NCI-H1930 (cell line): Measurements from ENCODE around the gene LRPAP1.

ENCODE experiments used
- DNase-seq, 2 experiments: peaks; one replicate each; lab custom pipeline; 2025; lab: John Stamatoyannopoulos, UW

Gene LRPAP1

GRCh38 chr4:3472411-3473141 is 59.6 kb downstream of the LRPAP1 start:
- DNase-seq, result no peak

DNA sequence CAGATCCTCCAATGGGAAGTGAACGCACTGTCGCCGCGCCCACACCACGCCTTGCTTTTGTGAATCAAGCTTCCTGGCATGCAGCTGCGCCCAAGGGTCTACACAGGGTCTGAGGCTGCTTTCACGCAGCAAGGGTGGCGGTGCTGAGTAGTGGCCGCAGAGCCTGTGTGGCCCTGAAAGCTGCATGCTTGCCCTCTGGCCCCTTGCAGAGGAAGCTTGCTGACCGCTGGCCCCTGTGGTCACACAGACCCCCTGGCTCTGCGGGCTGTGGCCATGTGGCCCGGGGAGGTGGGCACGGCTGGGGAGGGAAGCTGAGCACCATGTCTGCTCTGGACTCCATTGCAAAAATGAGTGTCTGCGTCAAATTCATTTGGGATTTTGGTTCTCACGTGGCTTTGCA is 60.3 kb downstream of the LRPAP1 start:
- DNase-seq, result no peak

- DNase-seq, result no peak
Measured at GRCh38 chr4:3471098-3471760, 61.0 kb downstream of the LRPAP1 start.

DNA sequence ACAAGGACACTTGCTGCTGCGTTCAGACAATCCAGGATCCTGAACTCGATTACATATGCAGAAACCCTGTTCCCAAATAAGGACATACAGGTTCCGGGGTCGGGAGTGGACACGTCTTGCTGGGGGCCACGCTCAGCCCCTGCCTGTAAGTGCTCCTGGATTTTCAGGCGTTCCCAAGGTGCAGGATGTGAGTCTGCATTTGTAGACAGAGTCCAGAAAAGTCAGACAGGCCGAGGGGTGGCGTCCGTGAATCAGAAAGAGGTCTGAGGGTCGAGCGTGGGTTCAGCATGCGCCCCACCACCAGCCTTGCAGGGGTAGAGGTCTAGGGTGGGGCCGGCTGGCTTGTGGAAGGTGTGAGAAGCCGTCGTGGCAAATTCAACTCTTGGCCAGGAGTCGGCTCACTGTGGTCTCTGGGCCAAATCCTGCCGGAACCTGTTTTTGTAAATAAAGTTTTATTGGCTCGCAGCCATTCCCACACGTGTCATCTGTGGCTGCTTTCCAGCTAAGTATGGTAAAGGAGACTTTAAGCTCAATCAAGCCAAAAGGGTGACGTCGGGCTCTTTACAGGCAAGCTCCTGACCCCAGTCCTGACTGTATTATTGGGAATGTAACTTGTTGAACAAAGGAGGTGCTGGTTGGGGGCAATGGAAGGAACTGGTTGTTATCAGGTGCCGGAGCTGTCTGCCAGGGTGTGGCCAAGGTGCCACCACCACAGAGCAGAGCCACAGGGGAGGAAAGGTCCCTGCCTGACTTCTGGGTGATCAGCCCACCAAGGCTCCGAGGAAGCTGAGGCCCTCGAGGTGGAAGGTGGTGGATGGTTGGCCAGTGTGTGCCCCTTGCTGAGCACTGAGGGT is 61.8 kb downstream of the LRPAP1 start:
- DNase-seq, result no peak

GRCh38 chr4:3469386-3470243 is 62.6 kb downstream of the LRPAP1 start:
- no peak for DNase-seq

DNA sequence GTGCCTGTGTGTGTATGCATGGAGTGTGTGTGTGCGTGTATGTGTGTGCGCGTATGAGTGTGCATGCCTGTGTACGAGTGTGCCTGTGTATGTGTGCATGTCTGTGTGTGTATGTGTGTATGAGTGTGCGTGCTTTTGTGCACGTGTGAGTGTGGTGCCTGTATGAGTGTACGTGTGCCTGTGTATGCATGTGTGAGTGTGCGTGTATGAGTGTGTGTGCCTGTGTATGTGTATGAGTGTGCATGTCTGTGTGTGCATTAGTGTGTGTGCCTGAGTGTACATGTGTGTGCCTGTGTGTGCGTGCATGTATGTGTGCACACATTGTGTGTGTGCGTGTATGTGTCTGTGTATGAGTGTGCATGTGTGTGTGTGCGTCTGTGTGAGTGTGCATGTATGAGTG is 63.4 kb downstream of the LRPAP1 start:
- DNase-seq, result no peak

DNA sequence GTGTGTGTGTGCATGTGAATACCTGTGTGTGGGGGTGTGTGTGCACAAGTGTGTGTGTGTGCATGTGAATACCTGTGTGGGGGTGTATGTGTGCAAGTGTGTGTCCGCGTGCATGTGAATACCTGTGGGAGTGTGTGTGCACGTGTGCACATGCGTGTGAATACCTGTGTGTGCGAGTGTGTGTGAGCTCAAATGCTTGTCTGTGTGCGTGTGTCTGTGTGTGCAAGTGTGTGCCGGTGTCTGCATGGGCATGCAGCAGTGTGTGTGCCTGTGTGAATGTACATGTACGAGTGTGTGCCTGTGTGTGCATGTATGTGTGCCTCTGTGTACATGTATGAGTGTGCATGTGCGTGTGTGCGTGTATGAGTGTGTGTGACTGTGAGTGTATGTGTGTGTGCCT is 64.1 kb downstream of the LRPAP1 start:
- DNase-seq, result no peak

DNA sequence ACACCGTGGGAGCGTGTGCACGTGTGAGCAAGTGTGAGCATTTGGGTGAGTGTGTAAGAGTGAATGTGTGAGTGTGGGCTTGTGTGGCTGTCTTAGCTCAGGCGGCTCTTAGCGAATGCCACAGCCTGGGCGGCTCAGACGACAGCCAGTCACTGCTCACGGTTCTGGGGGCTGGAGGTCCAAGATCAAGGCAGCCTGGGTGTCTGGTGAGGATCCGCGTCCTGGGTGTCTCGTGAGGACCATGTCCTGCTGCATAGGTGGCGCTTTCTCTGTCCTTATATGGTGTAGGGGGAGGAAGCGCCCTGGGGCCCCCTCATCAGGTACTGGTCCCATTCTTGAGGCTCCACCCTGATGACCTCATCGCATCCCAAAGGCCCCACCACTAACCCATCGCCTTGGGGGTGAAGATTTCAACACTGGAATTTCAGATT is 64.6 kb downstream of the LRPAP1 start:
- no peak for DNase-seq

DNA sequence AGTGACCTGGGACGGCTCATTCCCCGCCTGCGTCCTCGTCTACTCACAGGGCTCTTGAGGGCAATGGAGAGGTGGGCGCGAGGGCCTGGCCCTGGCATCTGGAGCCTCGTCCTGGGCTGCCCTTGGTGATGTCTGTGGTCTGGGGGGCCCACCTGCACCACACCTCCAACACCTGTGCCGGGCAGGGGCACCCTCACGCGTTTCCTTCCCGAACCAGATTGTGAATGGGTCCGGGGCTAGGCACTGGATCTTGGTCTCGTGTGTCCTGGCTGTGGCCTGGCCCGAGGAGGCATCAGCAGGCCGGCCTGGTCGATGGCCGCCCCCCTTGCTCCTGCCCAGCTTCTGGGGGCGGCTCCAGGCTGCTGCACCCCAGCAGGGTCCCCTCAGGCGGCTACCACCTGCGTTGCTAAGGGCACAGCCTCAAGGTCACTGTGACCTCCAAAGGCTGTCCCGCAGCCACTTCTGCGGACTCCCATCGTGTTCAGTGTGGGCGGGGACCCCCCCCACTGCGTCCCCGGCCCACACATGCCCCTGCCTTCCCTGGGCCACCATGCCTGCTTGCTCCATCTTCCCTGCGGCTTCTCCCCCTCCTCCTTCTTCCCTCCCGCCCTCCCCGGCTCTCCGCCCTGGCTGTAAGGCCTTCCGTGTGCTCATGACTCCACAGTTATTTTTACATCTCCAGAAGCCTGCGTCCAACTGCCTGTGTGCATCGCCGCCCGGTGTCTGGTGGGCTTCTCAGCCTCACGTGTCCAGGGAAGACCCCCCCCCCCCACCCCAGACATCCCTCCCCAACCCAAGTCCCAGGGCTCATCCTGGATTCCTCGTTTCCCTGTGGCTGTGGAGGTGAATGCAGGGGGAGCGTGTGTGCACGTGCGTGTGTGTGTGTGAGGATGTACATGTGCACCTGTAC is 65.3 kb downstream of the LRPAP1 start:
- DNase-seq, result no peak

GRCh38 chr4:3465698-3466671 is 66.2 kb downstream of the LRPAP1 start:
- no peak for DNase-seq

- no peak for DNase-seq
Measured at GRCh38 chr4:3464911-3465697, 67.1 kb downstream of the LRPAP1 start.

DNA sequence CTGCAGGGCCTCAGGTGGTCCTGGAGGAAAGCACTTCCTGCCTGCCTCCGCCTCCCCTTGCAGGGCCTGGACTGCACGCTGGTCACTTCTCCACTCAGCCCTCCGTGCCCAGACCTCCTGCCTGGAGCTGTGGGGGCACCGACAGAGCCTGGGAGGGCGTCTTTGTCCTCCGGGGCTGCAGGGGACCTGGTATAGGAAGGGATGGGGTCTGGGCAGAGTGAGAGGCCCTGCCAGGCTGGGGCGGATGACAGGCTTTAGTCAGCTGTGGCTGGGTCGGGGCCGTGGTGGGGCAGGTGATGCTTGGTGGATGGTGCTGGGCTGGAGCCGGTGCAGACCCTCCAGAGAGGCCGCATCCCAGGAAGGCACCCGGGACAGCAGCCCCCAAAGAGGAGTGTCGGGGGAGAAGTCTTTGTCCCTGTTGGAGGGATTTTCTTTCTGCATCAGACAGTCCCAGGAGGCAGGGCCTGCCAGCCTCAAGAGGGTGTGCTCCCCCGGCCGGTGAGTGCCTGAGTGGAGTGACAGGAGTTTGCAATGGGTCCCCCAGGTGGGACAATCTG is 67.8 kb downstream of the LRPAP1 start:
- DNase-seq, result no peak

DNA sequence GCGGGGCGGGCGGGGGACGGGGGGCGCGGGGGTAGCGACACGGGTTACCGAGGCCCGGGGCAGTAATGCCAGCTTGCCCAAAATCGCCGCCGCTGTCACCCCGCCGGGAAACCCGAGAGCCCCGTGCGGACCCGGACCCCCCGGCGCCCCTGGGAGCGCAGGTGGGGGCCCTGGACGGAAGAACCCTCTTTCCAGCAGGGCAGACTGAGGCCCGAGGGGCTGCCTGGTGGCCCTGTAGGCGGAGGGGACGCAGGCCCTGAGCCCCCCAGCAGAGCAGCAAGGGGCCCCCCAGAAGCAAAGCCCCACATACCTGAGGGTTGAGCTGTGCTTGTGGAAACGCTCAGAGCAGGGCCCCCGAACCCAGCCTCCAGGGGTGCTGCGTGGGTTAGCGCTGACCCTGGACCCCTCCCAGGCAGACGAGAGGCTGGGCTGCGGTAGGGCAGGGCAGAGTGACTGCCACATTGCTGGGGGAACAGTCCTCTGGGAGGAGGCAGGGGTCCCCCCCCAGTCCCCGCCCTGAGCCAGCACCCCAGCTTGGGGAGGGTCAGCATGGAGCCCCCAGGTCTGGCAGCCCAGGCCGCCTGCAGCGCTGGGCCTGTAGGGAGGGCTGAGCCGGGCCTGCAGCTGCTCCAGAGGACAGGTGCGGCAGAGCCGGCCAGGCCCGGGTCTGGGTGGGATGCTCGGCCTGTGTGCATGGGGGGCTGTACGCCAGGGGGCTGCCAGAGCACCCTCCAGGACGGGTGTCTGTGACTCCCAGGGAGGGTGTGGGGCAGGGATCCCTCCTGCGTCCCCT is 68.5 kb downstream of the LRPAP1 start:
- DNase-seq, result no peak

- no peak for DNase-seq
Measured at GRCh38 chr4:3462790-3463415, 69.3 kb downstream of the LRPAP1 start, which contains the start of gene DOK7. Gene DOK7, plus strand, starts transcription at chr4:3463306. Its CDS starts 70 bp downstream, at chr4:3463376.

GRCh38 chr4:3462321-3462789 is 69.9 kb downstream of the LRPAP1 start:
- no peak for DNase-seq

- DNase-seq, result no peak
Measured at GRCh38 chr4:3461515-3462291, 70.5 kb downstream of the LRPAP1 start.
